ENCODE measurements around the gene ACSM4. TPM values are rescaled to one million over a fixed set of nuclear protein-coding genes. Genes with fewer than 3 reads are reported as not detected.

The ACSM4 gene, protein sequence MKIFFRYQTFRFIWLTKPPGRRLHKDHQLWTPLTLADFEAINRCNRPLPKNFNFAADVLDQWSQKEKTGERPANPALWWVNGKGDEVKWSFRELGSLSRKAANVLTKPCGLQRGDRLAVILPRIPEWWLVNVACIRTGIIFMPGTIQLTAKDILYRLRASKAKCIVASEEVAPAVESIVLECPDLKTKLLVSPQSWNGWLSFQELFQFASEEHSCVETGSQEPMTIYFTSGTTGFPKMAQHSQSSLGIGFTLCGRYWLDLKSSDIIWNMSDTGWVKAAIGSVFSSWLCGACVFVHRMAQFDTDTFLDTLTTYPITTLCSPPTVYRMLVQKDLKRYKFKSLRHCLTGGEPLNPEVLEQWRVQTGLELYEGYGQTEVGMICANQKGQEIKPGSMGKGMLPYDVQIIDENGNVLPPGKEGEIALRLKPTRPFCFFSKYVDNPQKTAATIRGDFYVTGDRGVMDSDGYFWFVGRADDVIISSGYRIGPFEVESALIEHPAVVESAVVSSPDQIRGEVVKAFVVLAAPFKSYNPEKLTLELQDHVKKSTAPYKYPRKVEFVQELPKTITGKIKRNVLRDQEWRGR
- polyA plus RNA-seq (2013, experiment 1 of 2), result 0.01 TPM
- polyA plus RNA-seq (2013, experiment 2 of 2), result not detected

DNA sequence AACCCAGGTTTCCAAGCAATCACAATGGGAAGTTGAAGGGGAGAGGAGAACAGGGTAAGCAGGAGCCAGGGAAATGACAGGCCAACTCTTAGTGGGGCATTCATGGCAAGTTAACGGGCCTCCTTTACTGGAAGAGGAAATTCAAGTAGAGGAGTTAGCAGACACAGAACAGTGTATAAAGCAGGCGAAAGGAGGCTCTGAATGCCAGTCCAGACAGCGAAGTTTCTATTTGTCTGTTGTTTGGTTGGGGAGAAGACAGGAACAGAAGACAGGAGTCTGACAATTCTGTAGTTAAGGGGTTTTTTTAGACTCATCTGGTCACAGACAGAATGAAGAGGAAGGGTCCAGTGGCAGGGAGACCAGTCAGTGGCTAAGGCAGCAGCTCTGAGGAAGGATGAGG, at the start of gene ACSM4:
Gene ACSM4 (plus strand): TSS at position 301 of the 400 bp plus-strand sequence. CDS start 260 bp downstream, outside the sequence.
- peak within 1 kb of the TSS; percentile 16 for H4K8ac ChIP-seq (ENCODE audit: low read depth, low read length)
- no peak within 1 kb of the TSS for H3K4me3 ChIP-seq (ENCODE audit: low read length)
- no CpG with 5 or more reads among the region's 3 CpGs for WGBS (ENCODE audit: extremely low coverage, insufficient coverage, low lambda C conversion rate)
- DNase-seq, result no peak
- no peak within 1 kb of the TSS for H3K9ac ChIP-seq (ENCODE audit: low read length)
- H3K4ac ChIP-seq (ENCODE audit: low read depth, low read length), result peak within 1 kb of the TSS; percentile 50
- H3K27ac ChIP-seq (ENCODE audit: low read depth, low read length), result peak within 1 kb of the TSS; percentile 80
- H3K79me1 ChIP-seq (ENCODE audit: low read length), result no peaks in the 10 kb centered on the region
- no peak within 1 kb of the TSS for H3K4me2 ChIP-seq (ENCODE audit: low read length)
- H2BK15ac ChIP-seq (replicated peaks; ENCODE audit: low read depth), result no peak within 1 kb of the TSS
- H2BK5ac ChIP-seq (ENCODE audit: low read length), result peak within 1 kb of the TSS; percentile 36
- no peaks in the 10 kb centered on the region for H3K79me2 ChIP-seq (ENCODE audit: control insufficient read depth, insufficient read depth, low read length)
- peak within 1 kb of the TSS; percentile 32 for H2AK5ac ChIP-seq (ENCODE audit: low read length)
- H3K56ac ChIP-seq (ENCODE audit: low read length), result peak within 1 kb of the TSS; percentile 59
- H3K18ac ChIP-seq (ENCODE audit: low read length), result peak within 1 kb of the TSS; percentile 43
- peak within 1 kb of the TSS; percentile 71 for H4K5ac ChIP-seq (ENCODE audit: low read length)
- no peaks in the 10 kb centered on the region for H3K27me3 ChIP-seq (ENCODE audit: insufficient read depth, low read length, poor library complexity)
- H3K4me1 ChIP-seq (ENCODE audit: control insufficient read depth, low read depth, low read length), result peaks cover 5% of the 10 kb centered on the region
- H2BK120ac ChIP-seq (ENCODE audit: low read depth, low read length), result peak within 1 kb of the TSS; percentile 61
- no peak within 1 kb of the TSS for H3K23ac ChIP-seq (ENCODE audit: low read length)
- no peaks in the 10 kb centered on the region for H3K36me3 ChIP-seq (ENCODE audit: control insufficient read depth, insufficient read depth, low read length)

DNA sequence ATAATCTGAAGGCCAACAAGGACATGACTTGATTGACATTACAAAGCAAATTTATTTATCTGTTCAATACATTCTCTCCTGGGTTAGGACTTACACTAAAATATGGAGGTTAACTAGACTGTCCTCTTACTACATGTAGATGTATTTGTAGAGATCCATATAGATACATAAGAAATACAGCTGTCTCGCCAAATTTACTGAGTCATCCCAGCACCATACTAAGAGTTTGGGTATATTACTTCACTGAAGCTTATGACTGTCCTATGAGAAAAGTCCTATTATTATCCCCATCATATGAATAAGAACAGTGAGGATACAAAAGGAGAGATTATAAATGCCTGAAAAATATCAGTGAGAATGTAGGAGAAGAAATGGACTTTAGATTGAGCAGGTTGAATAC, 44.8 kb upstream of the ACSM4 start:
- Histone ChIP-seq H3K4me3 (ENCODE audit: low read length) (no peak overlapping the region), H3K56ac (ENCODE audit: low read length) (no peak overlapping the region), H3K9ac (ENCODE audit: low read length) (no peak overlapping the region), H3K23ac (ENCODE audit: low read length) (no peak overlapping the region), H3K79me1 (ENCODE audit: low read length) (no peaks in the 10 kb centered on the region), H3K36me3 (ENCODE audit: control insufficient read depth, insufficient read depth, low read length) (no peaks in the 10 kb centered on the region), H2BK120ac (ENCODE audit: low read depth, low read length) (no peak overlapping the region), H3K4me2 (ENCODE audit: low read length) (no peak overlapping the region), H3K18ac (ENCODE audit: low read length) (no peak overlapping the region), H3K79me2 (ENCODE audit: control insufficient read depth, insufficient read depth, low read length) (no peaks in the 10 kb centered on the region), H3K27me3 (ENCODE audit: insufficient read depth, low read length, poor library complexity) (no peaks in the 10 kb centered on the region), H3K27ac (ENCODE audit: low read depth, low read length) (no peak overlapping the region), H4K8ac (ENCODE audit: low read depth, low read length) (no peak overlapping the region), H2BK5ac (ENCODE audit: low read length) (no peak overlapping the region), H2BK15ac (replicated peaks; ENCODE audit: low read depth) (no peak overlapping the region), H4K5ac (ENCODE audit: low read length) (no peak overlapping the region), H3K4ac (ENCODE audit: low read depth, low read length) (no peak overlapping the region), H3K4me1 (ENCODE audit: control insufficient read depth, low read depth, low read length) (no peaks in the 10 kb centered on the region), H2AK5ac (ENCODE audit: low read length) (no peak overlapping the region)
- no CpG with 5 or more reads among the region's 1 CpG for WGBS (ENCODE audit: extremely low coverage, insufficient coverage, low lambda C conversion rate)
- DNase-seq, result no peak

DNA sequence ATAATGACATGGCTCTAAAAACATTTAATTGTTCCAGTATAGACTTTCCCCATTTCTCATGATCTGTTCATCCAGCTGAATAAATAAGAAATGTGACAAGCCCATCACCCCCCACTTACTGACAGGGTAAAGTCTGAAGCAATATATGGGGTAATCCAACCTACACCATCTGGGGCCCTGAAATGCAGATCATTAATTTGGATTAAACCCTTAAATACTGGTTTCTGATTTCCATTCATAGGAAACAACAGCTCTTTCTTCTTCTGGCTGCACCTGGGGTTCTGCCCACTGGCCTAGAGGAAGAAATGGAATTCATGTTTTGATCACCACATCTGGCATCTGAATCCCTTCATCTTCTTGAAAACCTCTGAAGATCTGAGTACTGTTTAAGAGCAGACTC, 39.3 kb upstream of the ACSM4 start:
- Histone ChIP-seq H2BK15ac (replicated peaks; ENCODE audit: low read depth) (no peak overlapping the region), H3K27me3 (ENCODE audit: insufficient read depth, low read length, poor library complexity) (no peaks in the 10 kb centered on the region), H4K5ac (ENCODE audit: low read length) (no peak overlapping the region), H3K27ac (ENCODE audit: low read depth, low read length) (no peak overlapping the region), H3K36me3 (ENCODE audit: control insufficient read depth, insufficient read depth, low read length) (no peaks in the 10 kb centered on the region), H3K4ac (ENCODE audit: low read depth, low read length) (no peak overlapping the region), H2BK5ac (ENCODE audit: low read length) (no peak overlapping the region), H3K4me1 (ENCODE audit: control insufficient read depth, low read depth, low read length) (no peaks in the 10 kb centered on the region), H3K23ac (ENCODE audit: low read length) (no peak overlapping the region), H3K79me1 (ENCODE audit: low read length) (no peaks in the 10 kb centered on the region), H3K4me3 (ENCODE audit: low read length) (no peak overlapping the region), H2BK120ac (ENCODE audit: low read depth, low read length) (no peak overlapping the region), H3K18ac (ENCODE audit: low read length) (no peak overlapping the region), H2AK5ac (ENCODE audit: low read length) (no peak overlapping the region), H3K4me2 (ENCODE audit: low read length) (no peak overlapping the region), H3K9ac (ENCODE audit: low read length) (no peak overlapping the region), H4K8ac (ENCODE audit: low read depth, low read length) (no peak overlapping the region), H3K79me2 (ENCODE audit: control insufficient read depth, insufficient read depth, low read length) (no peaks in the 10 kb centered on the region), H3K56ac (ENCODE audit: low read length) (no peak overlapping the region)
- no peak for DNase-seq

DNA sequence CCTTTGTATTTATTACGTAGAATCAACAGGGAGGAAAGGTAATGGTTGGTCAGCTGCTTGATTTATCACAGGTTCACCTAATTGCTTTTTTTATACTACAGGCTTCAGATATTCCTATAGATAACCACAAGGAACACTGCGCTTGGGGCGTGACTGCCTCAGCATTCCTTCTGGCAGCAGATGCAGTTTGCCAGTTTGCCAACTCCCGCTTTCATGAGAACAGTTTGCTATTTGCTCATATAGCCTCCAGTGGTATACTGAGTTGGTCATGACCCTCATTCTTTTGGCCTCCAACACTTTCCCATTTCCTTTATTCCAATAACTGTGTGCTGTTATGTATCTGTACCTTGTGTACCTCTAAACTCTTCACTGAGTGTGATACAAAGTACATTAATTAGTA, 38.6 kb upstream of the ACSM4 start:
- no peak overlapping the region for H2AK5ac ChIP-seq (ENCODE audit: low read length)
- no peaks in the 10 kb centered on the region for H3K36me3 ChIP-seq (ENCODE audit: control insufficient read depth, insufficient read depth, low read length)
- no peak for DNase-seq
- H3K4me1 ChIP-seq (ENCODE audit: control insufficient read depth, low read depth, low read length), result no peaks in the 10 kb centered on the region
- H3K27me3 ChIP-seq (ENCODE audit: insufficient read depth, low read length, poor library complexity), result no peaks in the 10 kb centered on the region
- H3K9ac ChIP-seq (ENCODE audit: low read length), result no peak overlapping the region
- H3K4me3 ChIP-seq (ENCODE audit: low read length), result no peak overlapping the region
- H3K18ac ChIP-seq (ENCODE audit: low read length), result no peak overlapping the region
- H4K8ac ChIP-seq (ENCODE audit: low read depth, low read length), result no peak overlapping the region
- H3K79me1 ChIP-seq (ENCODE audit: low read length), result no peaks in the 10 kb centered on the region
- no peak overlapping the region for H4K5ac ChIP-seq (ENCODE audit: low read length)
- H2BK15ac ChIP-seq (replicated peaks; ENCODE audit: low read depth), result no peak overlapping the region
- H3K27ac ChIP-seq (ENCODE audit: low read depth, low read length), result no peak overlapping the region
- H3K4ac ChIP-seq (ENCODE audit: low read depth, low read length), result no peak overlapping the region
- H2BK5ac ChIP-seq (ENCODE audit: low read length), result no peak overlapping the region
- no peaks in the 10 kb centered on the region for H3K79me2 ChIP-seq (ENCODE audit: control insufficient read depth, insufficient read depth, low read length)
- no CpG with 5 or more reads among the region's 4 CpGs for WGBS (ENCODE audit: extremely low coverage, insufficient coverage, low lambda C conversion rate)
- no peak overlapping the region for H3K56ac ChIP-seq (ENCODE audit: low read length)
- H3K4me2 ChIP-seq (ENCODE audit: low read length), result no peak overlapping the region
- no peak overlapping the region for H2BK120ac ChIP-seq (ENCODE audit: low read depth, low read length)
- H3K23ac ChIP-seq (ENCODE audit: low read length), result no peak overlapping the region

DNA sequence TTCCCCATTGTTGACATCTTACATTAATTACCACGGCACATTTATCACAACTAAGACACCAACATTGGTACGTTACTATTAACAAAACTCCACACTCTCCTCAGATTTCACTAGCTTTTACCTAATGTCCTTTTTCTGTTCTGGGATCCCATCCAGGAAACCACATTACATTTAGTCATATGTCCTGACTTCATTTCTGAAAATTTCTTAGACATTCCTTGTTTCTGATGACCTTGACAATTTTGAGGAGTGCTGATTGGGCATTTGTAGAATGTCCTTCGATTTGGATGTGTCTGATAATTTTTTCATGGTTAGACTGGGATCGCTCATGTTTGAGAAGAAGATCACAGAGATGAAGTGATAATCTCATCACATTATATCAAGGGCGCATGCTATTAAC, 34.6 kb upstream of the ACSM4 start:
- Histone ChIP-seq H3K4me2 (ENCODE audit: low read length) (no peak overlapping the region), H2AK5ac (ENCODE audit: low read length) (no peak overlapping the region), H3K4me3 (ENCODE audit: low read length) (no peak overlapping the region), H3K79me1 (ENCODE audit: low read length) (no peaks in the 10 kb centered on the region), H2BK15ac (replicated peaks; ENCODE audit: low read depth) (no peak overlapping the region), H3K36me3 (ENCODE audit: control insufficient read depth, insufficient read depth, low read length) (no peaks in the 10 kb centered on the region), H4K8ac (ENCODE audit: low read depth, low read length) (no peak overlapping the region), H2BK5ac (ENCODE audit: low read length) (no peak overlapping the region), H4K5ac (ENCODE audit: low read length) (no peak overlapping the region), H3K27ac (ENCODE audit: low read depth, low read length) (no peak overlapping the region), H3K23ac (ENCODE audit: low read length) (no peak overlapping the region), H3K56ac (ENCODE audit: low read length) (no peak overlapping the region), H3K79me2 (ENCODE audit: control insufficient read depth, insufficient read depth, low read length) (no peaks in the 10 kb centered on the region), H3K4ac (ENCODE audit: low read depth, low read length) (no peak overlapping the region), H3K9ac (ENCODE audit: low read length) (no peak overlapping the region), H3K27me3 (ENCODE audit: insufficient read depth, low read length, poor library complexity) (no peaks in the 10 kb centered on the region), H3K18ac (ENCODE audit: low read length) (no peak overlapping the region), H2BK120ac (ENCODE audit: low read depth, low read length) (no peak overlapping the region), H3K4me1 (ENCODE audit: control insufficient read depth, low read depth, low read length) (no peaks in the 10 kb centered on the region)
- no peak for DNase-seq
- whole genome bisulfite sequencing (ENCODE audit: extremely low coverage, insufficient coverage, low lambda C conversion rate), result 100% methylated on average over 2 of the region's 5 CpGs
